ENCODE results near the gene ICOS.

DNA sequence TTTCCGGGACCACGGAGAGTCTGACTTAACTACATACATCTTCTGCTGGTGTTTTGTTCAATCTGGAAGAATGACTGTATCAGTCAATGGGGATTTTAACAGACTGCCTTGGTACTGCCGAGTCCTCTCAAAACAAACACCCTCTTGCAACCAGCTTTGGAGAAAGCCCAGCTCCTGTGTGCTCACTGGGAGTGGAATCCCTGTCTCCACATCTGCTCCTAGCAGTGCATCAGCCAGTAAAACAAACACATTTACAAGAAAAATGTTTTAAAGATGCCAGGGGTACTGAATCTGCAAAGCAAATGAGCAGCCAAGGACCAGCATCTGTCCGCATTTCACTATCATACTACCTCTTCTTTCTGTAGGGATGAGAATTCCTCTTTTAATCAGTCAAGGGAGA lies 23.1 kb downstream of the ICOS start:
- TF ChIP-seq, protein P1, sequence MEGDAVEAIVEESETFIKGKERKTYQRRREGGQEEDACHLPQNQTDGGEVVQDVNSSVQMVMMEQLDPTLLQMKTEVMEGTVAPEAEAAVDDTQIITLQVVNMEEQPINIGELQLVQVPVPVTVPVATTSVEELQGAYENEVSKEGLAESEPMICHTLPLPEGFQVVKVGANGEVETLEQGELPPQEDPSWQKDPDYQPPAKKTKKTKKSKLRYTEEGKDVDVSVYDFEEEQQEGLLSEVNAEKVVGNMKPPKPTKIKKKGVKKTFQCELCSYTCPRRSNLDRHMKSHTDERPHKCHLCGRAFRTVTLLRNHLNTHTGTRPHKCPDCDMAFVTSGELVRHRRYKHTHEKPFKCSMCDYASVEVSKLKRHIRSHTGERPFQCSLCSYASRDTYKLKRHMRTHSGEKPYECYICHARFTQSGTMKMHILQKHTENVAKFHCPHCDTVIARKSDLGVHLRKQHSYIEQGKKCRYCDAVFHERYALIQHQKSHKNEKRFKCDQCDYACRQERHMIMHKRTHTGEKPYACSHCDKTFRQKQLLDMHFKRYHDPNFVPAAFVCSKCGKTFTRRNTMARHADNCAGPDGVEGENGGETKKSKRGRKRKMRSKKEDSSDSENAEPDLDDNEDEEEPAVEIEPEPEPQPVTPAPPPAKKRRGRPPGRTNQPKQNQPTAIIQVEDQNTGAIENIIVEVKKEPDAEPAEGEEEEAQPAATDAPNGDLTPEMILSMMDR (conservative IDR thresholded peaks at IDR 0.05; ENCODE audit: low read depth, low read length) = no peak
- TF ChIP-seq EZH2 (IDR thresholded peaks at IDR 0.05; ENCODE audit: low read length, unreplicated experiment) = no peak
- TF ChIP-seq EZH2phosphoT487 (IDR thresholded peaks at IDR 0.05; ENCODE audit: borderline replicate concordance, low read length) = no peak

All from PC-3 (cell line).